Measurements from ENCODE around the gene ZMIZ1. TPM values are rescaled to one million over a fixed set of nuclear protein-coding genes. Genes with fewer than 3 reads are reported as not detected.

The ZMIZ1 gene
- total RNA-seq, 6 donors from 2014 or later = 51.0 to 99.2 (median 91.8) TPM

DNA sequence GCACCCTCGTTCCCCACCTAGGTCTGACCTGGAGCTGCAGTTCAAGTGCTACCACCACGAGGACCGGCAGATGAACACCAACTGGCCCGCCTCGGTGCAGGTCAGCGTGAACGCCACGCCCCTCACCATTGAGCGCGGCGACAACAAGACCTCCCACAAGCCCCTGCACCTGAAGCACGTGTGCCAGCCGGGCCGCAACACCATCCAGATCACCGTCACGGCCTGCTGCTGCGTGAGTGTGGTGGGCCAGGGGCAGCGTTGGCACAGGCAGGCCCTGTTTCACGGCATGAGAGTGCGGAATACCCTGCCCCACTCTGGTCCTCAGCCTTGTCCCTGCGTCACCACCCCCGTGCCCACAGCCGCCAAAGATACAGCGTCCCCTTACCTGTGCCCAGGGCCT lies 231.9 kb downstream of the ZMIZ1 start:
- DNase-seq (peak in 1 of 2 donors; percentile 70), ATAC-seq (ENCODE audit: low FRiP score in 2 of 2) (no peak)
- 96 to 97% methylated on average over 18 to 24 of the region's 24 CpGs for WGBS, 2 donors
- no peaks in the 10 kb centered on the region for H3K27me3 ChIP-seq
- H3K27ac ChIP-seq = peak overlapping the region in 1 of 4 donors; percentile 53
- peaks cover 55 to 99% (median 93%) of the 10 kb centered on the region in 4 donors for H3K36me3 ChIP-seq
- no peak overlapping the region for H3K4me3 ChIP-seq
- H3K9me3 ChIP-seq = no peaks in the 10 kb centered on the region
- H3K4me1 ChIP-seq = peaks cover 2 to 14% (median 8%) of the 10 kb centered on the region in 4 donors
- TF ChIP-seq CTCF (IDR thresholded peaks at IDR 0.05) (no peak), POLR2A (IDR thresholded peaks at IDR 0.05) (no peak), EP300 (IDR thresholded peaks at IDR 0.05) (no peak), POLR2AphosphoS5 (IDR thresholded peaks at IDR 0.05) (no peak)

DNA sequence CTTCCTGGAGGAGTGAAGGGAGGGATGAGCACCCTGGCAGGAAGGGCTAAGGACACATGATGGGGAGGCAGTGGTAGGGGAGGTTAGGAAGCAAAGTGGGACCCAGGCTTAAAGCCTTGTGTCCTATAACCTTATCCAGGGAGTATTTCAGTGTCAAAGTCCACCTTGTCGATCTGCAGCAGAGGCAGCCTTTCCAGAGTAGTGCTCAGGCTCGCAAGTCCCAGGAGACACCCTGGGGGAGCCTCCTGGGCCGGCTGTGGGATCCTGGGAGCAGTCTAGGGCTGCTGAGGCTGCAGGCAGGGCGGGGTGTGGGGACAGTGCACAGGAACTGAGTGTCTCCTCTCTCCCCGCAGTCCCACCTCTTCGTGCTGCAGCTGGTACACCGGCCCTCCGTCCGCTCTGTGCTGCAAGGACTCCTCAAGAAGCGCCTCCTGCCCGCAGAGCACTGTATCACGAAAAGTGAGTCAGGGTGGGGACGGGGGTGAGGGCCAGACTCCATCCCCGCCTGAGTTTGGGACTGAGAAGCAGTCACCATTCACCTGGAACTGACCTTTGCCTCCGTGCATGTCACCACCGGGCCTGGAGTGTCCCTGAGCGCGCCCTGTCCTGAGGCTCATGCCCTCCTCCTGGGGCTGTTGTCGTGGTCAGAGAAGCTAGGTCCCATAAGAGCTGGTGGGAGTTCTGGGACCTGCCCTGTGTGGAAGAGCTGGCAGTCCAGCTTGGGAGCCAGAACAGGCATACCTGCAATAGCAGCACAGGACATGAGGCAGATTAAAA lies 233.2 kb downstream of the ZMIZ1 start:
- no peak for DNase-seq
- no peaks in the 10 kb centered on the region for H3K9me3 ChIP-seq
- no peak overlapping the region for H3K4me3 ChIP-seq
- H3K4me1 ChIP-seq = peaks cover 0 to 12% (median 5%) of the 10 kb centered on the region in 4 donors
- ATAC-seq (ENCODE audit: low FRiP score in 2 of 2) = no peak
- H3K36me3 ChIP-seq = peaks cover 62 to 99% (median 95%) of the 10 kb centered on the region in 4 donors
- no peaks in the 10 kb centered on the region for H3K27me3 ChIP-seq
- WGBS, 2 donors = 90 to 100% methylated on average over 8 to 19 of the region's 19 CpGs
- no peak overlapping the region for H3K27ac ChIP-seq
- no peak for TF ChIP-seq CTCF (IDR thresholded peaks at IDR 0.05)

GRCh38 chr10:79303631-79304478 lies 235.1 kb downstream of the ZMIZ1 start:
- H3K4me3 ChIP-seq = no peak overlapping the region
- no peak overlapping the region for H3K27ac ChIP-seq
- DNase-seq (no peak), ATAC-seq (ENCODE audit: low FRiP score in 2 of 2) (no peak)
- H3K9me3 ChIP-seq = no peaks in the 10 kb centered on the region
- TF ChIP-seq POLR2A (IDR thresholded peaks at IDR 0.05) (no peak), POLR2AphosphoS5 (IDR thresholded peaks at IDR 0.05) (no peak), CTCF (IDR thresholded peaks at IDR 0.05) (no peak), EP300 (IDR thresholded peaks at IDR 0.05) (no peak)
- no peaks in the 10 kb centered on the region for H3K27me3 ChIP-seq
- peaks cover 0 to 5% (median 2%) of the 10 kb centered on the region in 4 donors for H3K4me1 ChIP-seq
- peaks cover 61 to 99% (median 95%) of the 10 kb centered on the region in 4 donors for H3K36me3 ChIP-seq
- WGBS, 2 donors = 92 to 94% methylated on average over 18 to 25 of the region's 25 CpGs

GRCh38 chr10:79304479-79305087 lies 235.8 kb downstream of the ZMIZ1 start:
- Histone ChIP-seq H3K36me3 (peaks cover 66 to 99% (median 95%) of the 10 kb centered on the region in 4 donors), H3K27ac (no peak overlapping the region), H3K4me1 (no peaks in the 10 kb centered on the region), H3K27me3 (no peaks in the 10 kb centered on the region), H3K4me3 (no peak overlapping the region), H3K9me3 (no peaks in the 10 kb centered on the region)
- ATAC-seq (ENCODE audit: low FRiP score in 2 of 2) (no peak), DNase-seq (no peak)
- 91 to 93% methylated on average over 5 to 6 of the region's 6 CpGs for whole genome bisulfite sequencing, 2 donors
- no peak for TF ChIP-seq POLR2AphosphoS5 (IDR thresholded peaks at IDR 0.05)
- TF ChIP-seq POLR2A (IDR thresholded peaks at IDR 0.05) = no peak
- no peak for TF ChIP-seq EP300 (IDR thresholded peaks at IDR 0.05)
- TF ChIP-seq CTCF (IDR thresholded peaks at IDR 0.05) = no peak
